ENCODE data around the gene CHMP4B.

Gene CHMP4B

DNA sequence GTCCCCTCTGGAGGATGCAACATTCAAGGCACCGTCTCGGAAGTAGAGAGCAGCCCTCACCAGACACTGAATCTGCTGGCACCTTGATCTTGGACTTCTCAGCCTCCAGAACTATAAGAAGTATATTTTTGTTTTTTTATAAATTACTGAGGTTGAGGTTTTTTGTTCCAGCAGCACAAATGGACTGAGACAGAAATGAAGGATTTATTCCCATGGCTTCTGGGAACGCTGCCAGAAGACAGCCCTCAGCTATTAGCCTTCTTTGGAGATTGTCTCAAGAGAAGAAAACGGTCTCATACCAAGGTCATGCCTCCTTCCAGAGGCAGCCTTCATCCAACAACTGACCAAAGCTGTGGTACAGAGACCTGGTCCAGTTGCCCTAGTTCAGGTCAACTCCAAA is 85.4 kb downstream of the CHMP4B start:
- no peak for DNase-seq (ENCODE audit: low read depth, low spot score)

DNA sequence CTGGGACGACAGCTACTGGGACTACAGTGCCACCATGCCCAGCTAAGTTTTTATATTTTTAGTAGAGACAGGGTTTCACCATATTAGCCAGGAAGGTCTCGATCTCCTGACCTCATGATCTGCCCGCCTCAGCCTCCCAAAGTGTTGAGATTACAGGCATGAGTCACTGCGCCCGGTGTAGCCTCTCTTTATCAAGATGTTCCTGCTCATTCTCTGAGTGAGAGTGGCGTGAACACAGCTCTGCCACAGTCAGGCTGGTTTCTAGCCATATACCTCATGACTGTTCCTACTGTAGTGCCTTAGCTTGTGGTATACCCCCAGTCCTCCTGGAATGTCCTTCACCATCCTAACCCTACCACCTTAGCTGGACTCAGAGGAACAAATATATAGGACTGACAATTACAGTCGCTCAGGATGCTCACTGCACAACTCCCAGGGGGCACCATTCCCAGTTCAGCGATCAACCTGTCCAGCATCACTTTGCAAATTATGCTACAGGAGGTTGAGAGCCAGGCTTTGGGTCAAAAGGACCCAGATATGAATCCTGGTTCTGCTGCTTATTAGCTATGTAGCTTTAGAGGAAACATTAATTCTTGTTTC is 86.3 kb downstream of the CHMP4B start:
- no peak for DNase-seq (ENCODE audit: low read depth, low spot score)

DNA sequence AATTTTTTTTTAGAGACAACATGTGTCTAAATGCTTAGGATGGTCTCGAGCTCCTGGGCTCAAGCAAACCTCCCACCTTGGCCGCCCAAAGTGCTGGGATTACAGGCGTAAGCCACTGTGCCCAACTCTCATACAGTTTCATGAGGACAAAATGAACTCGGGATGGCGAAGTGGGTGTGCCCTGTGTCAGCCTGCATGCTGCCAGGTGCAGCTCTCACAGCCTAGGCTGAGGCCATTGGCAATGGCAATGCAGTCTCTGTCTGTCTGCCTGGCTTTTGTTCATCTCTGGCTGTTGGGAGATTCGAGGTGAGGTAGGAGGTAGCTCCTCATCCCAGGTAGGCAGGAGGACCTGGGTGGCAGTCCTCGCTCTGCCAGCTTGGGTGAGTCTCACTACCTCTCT is 88.0 kb downstream of the CHMP4B start:
- no peak for DNase-seq (ENCODE audit: low read depth, low spot score)

DNA sequence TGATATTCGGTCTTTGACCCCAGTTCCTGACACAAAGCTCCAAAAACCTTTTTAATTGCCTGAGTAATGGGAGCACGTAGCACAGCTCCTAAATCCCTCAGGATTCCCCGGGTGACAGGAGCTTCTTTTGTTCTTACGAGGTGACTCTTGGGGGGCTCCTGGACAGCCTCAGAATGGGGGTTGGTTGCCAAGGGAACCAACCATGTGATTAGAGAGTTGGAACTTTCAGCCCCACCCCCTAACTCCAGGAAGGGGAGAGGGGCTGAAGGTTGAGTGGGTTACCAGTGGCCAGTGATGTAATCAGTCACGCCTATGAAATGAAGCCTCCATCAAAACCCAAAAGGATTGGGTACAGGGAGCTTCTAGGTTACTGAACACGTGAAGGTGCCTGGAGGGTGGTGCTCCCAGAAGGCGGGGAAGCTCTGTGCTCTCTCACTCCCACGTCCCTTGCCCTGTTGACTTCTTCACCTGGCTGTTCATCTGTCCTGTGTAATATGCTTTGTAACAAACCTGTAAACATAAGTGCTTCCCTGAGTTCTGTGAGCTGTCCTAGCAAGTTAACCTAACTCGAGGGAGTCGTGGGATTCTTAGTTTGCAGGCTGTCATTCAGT is 89.5 kb downstream of the CHMP4B start:
- no peak for DNase-seq (ENCODE audit: low read depth, low spot score)

DNA sequence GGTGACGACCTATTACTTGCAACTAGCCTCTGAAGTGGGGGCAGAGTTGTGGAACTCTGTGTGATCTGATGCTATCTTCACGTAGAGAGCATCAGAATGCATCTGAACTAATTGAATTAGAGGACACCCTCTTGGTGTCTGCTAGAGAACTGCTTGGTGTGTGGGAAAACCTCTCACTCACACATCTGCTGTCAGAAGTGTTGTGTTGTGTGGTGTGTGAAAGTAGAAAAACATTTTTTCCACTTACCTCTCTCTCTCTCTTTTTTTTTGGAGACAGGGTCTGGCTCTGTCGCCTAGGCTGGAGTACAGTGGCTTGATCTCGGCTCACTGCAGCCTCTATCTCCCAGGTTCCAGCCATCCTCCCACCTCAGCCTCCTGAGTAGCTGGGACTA is 90.0 kb downstream of the CHMP4B start:
- DNase-seq (ENCODE audit: low read depth, low spot score) = no peak

DNA sequence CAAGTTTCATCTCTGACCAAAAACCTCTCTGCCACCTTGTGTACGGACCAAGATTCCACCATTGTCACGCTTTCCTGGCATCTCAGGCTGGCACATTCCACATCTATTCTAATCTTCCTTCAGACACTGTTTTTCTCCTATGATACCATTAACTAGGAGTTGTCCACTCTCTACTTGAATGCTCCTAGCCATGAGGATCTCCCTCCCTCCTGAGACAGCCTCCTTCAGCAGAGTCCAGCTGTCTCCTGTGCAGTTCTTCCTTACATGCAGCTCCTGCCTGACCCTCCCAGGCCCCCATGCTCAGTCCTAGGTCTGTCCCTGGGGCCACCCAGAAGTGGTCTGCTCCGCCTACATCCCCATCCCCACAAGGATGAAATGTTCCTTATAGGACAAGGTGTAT is 90.9 kb downstream of the CHMP4B start:
- DNase-seq (ENCODE audit: low read depth, low spot score) = no peak
